Measurements from ENCODE around the gene ALDH3A2.

Gene ALDH3A2

GRCh38 chr17:19713901-19714361, 65.4 kb downstream of the ALDH3A2 start:
- TF ChIP-seq ZNF70 (CRISPR knock-in tag; IDR thresholded peaks at IDR 0.05) (no peak), GLIS3 (CRISPR knock-in tag; IDR thresholded peaks at IDR 0.05) (no peak), ZFP3 (CRISPR knock-in tag; IDR thresholded peaks at IDR 0.05) (no peak), ARNTL (CRISPR knock-in tag; IDR thresholded peaks at IDR 0.05; ENCODE audit: borderline replicate concordance, low read depth) (no peak), RARB (CRISPR knock-in tag; IDR thresholded peaks at IDR 0.05) (no peak), TOX (CRISPR knock-in tag; IDR thresholded peaks at IDR 0.05; ENCODE audit: borderline replicate concordance) (no peak)
- TF ChIP-seq, protein P1, sequence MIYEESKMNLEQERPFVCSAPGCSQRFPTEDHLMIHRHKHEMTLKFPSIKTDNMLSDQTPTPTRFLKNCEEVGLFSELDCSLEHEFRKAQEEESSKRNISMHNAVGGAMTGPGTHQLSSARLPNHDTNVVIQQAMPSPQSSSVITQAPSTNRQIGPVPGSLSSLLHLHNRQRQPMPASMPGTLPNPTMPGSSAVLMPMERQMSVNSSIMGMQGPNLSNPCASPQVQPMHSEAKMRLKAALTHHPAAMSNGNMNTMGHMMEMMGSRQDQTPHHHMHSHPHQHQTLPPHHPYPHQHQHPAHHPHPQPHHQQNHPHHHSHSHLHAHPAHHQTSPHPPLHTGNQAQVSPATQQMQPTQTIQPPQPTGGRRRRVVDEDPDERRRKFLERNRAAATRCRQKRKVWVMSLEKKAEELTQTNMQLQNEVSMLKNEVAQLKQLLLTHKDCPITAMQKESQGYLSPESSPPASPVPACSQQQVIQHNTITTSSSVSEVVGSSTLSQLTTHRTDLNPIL (CRISPR knock-in tag; IDR thresholded peaks at IDR 0.05; ENCODE audit: low read depth) = no peak
- ATAC-seq = no peak

- no peak for ATAC-seq
- TF ChIP-seq TOX (CRISPR knock-in tag; IDR thresholded peaks at IDR 0.05; ENCODE audit: borderline replicate concordance) = no peak
- TF ChIP-seq, protein P1 (CRISPR knock-in tag; IDR thresholded peaks at IDR 0.05; ENCODE audit: low read depth) = no peak
- no peak for TF ChIP-seq TSHZ2 (CRISPR knock-in tag; IDR thresholded peaks at IDR 0.05)
- no peak for TF ChIP-seq ZNF70 (CRISPR knock-in tag; IDR thresholded peaks at IDR 0.05)
- no peak for TF ChIP-seq SNAI2 (CRISPR knock-in tag; IDR thresholded peaks at IDR 0.05)
- TF ChIP-seq PATZ1 (CRISPR knock-in tag; IDR thresholded peaks at IDR 0.05; ENCODE audit: borderline replicate concordance) = no peak
- no peak for TF ChIP-seq ZC3H10 (CRISPR knock-in tag; IDR thresholded peaks at IDR 0.05)
- no peak for TF ChIP-seq ISL1 (CRISPR knock-in tag; IDR thresholded peaks at IDR 0.05)
- no peak for TF ChIP-seq ESRRG (CRISPR knock-in tag; IDR thresholded peaks at IDR 0.05)
- TF ChIP-seq BACH2 (CRISPR knock-in tag; IDR thresholded peaks at IDR 0.05; ENCODE audit: borderline replicate concordance) = no peak
- TF ChIP-seq ARNTL (CRISPR knock-in tag; IDR thresholded peaks at IDR 0.05; ENCODE audit: borderline replicate concordance, low read depth) = no peak
- no peak for TF ChIP-seq ZFP30 (CRISPR knock-in tag; IDR thresholded peaks at IDR 0.05)
- TF ChIP-seq PPARA (CRISPR knock-in tag; IDR thresholded peaks at IDR 0.05; ENCODE audit: borderline replicate concordance) = no peak
- TF ChIP-seq OSR1 (CRISPR knock-in tag; IDR thresholded peaks at IDR 0.05) = no peak
- no peak for TF ChIP-seq TCF4 (CRISPR knock-in tag; IDR thresholded peaks at IDR 0.05; ENCODE audit: borderline replicate concordance)
- TF ChIP-seq POU6F1 (CRISPR knock-in tag; IDR thresholded peaks at IDR 0.05; ENCODE audit: borderline replicate concordance, low read depth) = no peak
- no peak for TF ChIP-seq CSDC2 (CRISPR knock-in tag; IDR thresholded peaks at IDR 0.05)
These were observed 66.2 kb downstream of the ALDH3A2 start for GRCh38 chr17:19714542-19715411.

Data from SK-N-SH treated with all-trans-retinoic acid at 6 μM for 48 hours (cell line).